Glomerular endothelial cell (primary cell): ENCODE results near the gene DNAJB6. TPM values are rescaled to one million over a fixed set of nuclear protein-coding genes. Genes with fewer than 3 reads are reported as not detected.
A peak's percentile ranks its signal among the peaks of the same experiment; 100 is the strongest.

ENCODE experiments used
- DNase-seq: peaks from one replicate; pipeline ENCODE4 v3.0.0-alpha.2; 2011; ENCODE audit warnings: low read depth, low spot score; ENCODE audit errors: extremely low read depth
- total RNA-seq: library from RNA; depleted of rRNA; stranded (reverse); fragments of >200 nt; gene quantifications from 2 replicates; pipeline ENCODE4 v1.2.3, GENCODE V29; 2015

The DNAJB6 gene
- total RNA-seq, 1 donor from 2014 or later, result 125 TPM

- no peak for DNase-seq
Observed at GRCh38 chr7:157394246-157395191, 57.7 kb downstream of the DNAJB6 start.

DNA sequence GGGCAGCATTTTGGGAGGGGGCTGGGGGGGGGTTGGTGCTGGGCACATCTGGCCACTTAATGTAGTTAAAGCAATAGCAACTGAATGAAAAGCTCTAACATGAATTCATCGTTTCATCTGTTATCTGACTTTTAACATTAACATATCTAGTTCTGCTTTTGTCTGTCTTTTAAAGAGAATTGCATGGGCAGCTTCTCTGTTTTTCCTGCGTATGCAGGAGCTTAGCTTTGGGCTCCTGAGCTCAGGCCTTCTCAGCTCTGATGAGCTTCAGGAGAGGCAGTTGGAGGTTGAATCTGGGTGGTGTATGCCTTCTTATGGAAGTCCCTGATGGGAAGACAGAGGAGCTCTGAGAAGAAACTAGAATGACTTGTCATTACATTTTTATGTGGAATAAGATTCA lies 58.4 kb downstream of the DNAJB6 start:
- no peak for DNase-seq

GRCh38 chr7:157396316-157397035 lies 59.7 kb downstream of the DNAJB6 start:
- no peak for DNase-seq

DNA sequence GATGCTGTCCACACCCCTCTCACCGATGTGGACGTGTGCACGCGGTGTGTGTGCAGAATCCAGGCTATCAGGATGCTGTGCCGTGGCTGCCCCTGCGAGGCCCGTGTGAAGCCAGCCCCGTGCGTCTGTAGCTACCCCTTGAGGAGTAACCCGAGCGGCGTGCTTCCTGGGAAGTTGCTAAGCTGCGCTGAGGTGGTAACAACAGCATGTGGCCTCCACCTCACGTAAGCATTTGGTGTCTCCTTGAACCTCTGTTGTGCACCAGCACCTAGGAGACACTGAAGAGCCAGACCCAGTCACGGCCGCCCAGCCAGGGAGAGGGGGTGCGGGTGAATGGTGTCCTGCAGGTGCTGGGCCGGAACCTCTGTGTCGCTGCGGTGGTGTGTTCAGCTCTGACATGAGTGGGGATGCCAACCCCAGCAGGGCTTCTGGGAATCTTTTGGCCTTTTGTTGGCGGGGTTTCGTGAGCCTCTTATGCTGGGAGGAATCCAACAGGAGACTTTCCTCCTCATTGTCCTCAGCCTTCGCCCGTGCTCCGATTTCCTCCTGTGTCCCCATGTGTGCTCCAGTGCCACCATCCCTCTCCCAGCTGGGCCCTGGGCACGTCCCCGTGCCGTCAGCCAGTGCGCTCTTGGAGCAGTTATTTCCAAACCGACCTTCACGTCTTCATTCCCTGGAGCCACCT lies 60.4 kb downstream of the DNAJB6 start:
- DNase-seq, result no peak

DNA sequence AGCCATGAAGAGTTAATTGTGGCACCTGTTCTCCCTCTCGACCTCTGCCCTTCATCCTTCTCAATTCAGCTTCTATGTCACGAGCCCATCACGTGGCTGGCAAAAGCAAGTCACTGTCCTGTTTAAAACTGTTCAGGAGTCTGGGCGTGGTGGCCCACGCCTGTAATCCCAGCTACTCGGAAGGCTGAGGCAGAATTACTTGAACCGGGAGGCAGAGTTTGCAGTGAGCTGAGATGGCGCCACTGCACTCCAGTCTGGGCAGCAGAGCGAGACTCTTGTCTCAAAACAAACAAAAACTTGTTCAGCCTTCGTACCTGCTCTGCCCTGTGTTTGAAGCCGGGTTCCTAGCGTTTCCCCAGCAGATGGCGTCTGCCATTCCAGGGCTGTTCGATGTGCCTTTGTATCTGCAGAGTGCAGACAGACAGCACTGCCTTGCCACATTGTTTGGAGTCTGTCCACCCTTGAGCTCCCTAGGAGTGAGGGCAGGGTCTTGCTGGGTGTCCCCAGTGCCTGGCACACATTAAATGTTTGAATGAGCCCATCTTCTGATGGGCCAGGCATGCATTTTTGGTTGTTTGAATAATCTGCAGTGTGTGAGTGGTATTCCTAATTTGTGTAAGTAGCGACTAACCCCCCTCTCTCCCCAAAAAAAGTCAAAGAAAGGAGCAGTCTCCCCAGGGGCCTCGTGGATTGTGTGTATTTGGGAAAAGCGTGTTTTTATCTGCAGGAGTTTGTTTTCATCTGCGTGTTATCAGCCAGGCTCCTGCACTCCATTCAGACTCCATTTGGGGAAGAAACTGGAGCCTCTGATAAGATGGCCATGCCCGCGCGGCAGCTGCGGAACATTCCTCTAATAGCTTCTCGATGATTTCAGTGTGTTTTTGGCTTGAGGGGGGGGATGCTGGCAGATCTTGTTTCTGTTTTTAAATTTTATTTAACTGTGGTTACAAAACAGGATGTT lies 61.2 kb downstream of the DNAJB6 start:
- no peak for DNase-seq

- DNase-seq, result no peak
Observed at GRCh38 chr7:157399086-157399687, 62.4 kb downstream of the DNAJB6 start.

- no peak for DNase-seq
Observed at GRCh38 chr7:157400171-157400860, 63.5 kb downstream of the DNAJB6 start.

- DNase-seq, result no peak
Observed at GRCh38 chr7:157401567-157402387, 65.0 kb downstream of the DNAJB6 start.

DNA sequence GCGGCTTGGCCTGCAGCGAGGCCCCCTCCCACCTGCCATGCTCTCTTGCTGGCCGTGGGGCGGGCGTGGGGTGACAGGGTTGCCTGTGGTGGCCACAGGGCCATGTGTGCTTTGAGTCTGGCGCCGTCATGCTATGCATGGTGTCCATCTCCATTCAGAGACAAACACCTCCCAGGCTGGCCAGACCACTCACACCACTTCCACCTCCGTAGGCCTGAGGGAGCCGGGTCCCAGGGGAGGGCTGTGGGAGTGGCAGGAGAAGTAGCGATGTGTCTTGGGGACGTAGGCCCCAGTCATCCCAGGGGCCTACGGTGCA lies 65.5 kb downstream of the DNAJB6 start:
- no peak for DNase-seq

DNA sequence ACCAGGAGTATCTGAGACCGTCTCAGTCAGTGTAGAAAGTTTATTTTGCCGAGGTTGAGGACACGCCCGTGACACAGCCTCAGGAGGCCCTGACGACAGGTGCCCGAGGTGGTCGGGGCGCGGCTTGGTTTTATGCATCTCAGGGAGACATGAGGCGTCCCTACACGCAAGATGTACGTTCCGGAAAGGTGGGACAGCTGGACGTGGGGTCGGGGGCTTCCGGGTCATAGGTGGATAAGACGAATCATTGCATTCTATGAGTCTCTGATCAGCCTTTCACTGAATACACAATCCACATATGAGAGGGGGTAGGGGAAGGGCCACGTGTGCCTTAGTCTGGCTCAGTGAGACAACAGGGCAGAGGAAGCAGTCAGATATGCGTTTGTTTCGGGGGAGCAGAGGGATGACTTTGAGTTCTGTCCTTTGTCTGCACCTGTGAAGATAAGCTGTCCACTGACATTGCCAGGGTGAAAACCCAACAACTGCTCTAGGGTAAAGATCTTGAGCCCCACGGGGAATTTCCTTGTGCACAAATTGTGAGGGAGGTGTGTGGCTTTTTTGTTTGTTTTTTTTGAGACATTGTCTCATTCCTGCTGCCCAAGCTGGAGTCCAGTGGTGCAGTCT lies 66.2 kb downstream of the DNAJB6 start:
- DNase-seq, result no peak

GRCh38 chr7:157403646-157404401 lies 67.0 kb downstream of the DNAJB6 start:
- DNase-seq, result no peak

GRCh38 chr7:157404845-157405481 lies 68.2 kb downstream of the DNAJB6 start:
- peak; percentile 33 for DNase-seq

DNA sequence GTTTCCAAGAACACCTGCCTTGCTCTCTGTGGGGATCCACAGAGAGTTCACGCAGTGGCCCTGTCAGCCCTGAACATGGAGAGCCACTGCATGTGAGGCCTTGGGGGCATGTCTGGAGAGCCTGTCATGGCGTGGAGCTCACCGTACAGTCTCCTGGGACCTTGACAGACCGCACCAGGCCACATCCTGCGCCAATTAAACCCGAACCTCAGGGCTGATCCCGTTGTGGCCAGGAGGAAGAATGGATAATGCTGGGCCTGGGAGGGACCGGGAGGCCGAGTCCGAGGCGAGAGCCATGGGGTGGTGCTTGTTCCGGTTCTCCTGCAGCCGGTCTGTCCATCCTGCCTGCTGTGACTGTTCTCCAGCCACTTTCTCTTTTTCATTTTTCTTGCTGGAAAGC lies 68.7 kb downstream of the DNAJB6 start:
- no peak for DNase-seq

GRCh38 chr7:157405914-157406810 lies 69.4 kb downstream of the DNAJB6 start:
- DNase-seq, result no peak

DNA sequence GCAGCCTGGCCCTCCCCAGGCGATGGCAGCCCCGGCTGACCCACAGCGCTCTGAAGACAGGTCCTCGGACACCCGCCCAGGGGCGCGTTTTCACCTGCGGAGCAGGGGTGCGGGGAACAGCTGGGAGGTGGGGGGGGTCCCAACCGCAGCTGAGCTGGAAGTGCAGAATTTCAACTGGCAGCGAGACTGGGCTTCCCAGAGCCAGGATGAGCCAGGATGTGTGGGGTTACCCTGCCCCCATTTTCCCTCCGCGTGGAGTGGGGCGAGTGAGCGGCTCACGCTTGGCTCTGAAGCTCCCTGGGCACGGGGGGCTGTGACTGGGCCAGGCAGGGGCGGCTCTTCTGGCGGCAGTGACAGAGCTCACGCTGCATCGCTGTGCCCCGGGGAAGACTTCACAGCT lies 70.2 kb downstream of the DNAJB6 start:
- DNase-seq, result no peak
